AG04450 (cell line): ENCODE data around the gene NFAM1. TPM values are rescaled to one million over a fixed set of nuclear protein-coding genes. Genes with fewer than 3 reads are reported as not detected.

Source experiments
- CTCF ChIA-PET: fragments of 300-600, 350-600 bp; formaldehyde crosslinking; extraction: SDS; loops from one replicate; lab custom pipeline; 2022; ENCODE audit warnings: antibody characterized with exemption, inconsistent platforms; lab: Charles Lee
- POLR2A ChIA-PET: fragments of 350-600 bp; formaldehyde crosslinking; extraction: SDS; loops from one replicate; lab custom pipeline; 2021; ENCODE audit warnings: antibody characterized with exemption, inconsistent platforms; lab: Yijun Ruan, JAX
- DNase-seq: peaks from one replicate; pipeline ENCODE4 v3.0.0-alpha.2; 2011; ENCODE audit warnings: low read depth, low spot score
- H3K27ac ChIP-seq: one replicate; pipeline ENCODE4 v1.5.1; 2012; ENCODE audit warnings: low read depth, low read length, control low read depth
- H3K27me3 ChIP-seq: one replicate; pipeline ENCODE4 v1.6.0; 2012; ENCODE audit warnings: low read length; ENCODE audit not compliant: control insufficient read depth, insufficient read depth
- H3K4me3 ChIP-seq: 2 replicates; pipeline ENCODE4 v1.5.1; 2011; ENCODE audit warnings: mild to moderate bottlenecking, low read depth, low read length, control low read depth
- H3K9me3 ChIP-seq: 2 replicates; pipeline ENCODE4 v1.5.1; 2012; ENCODE audit warnings: low read length; ENCODE audit not compliant: control insufficient read depth, insufficient read depth
- polyA minus RNA-seq: library from RNA; depleted of rRNA, polyadenylated mRNA; stranded (reverse); fragments of >200 nt; gene quantifications from 2 replicates; pipeline ENCODE4 v1.2.3, GENCODE V29; 2011; rRNA and poly(A)+ RNA removed
- polyA plus RNA-seq: library from polyadenylated mRNA; depleted of rRNA; stranded (reverse); fragments of >200 nt; gene quantifications from 2 replicates; pipeline ENCODE4 v1.2.3, GENCODE V29; 2011; rRNA removed
- TF ChIP-seq, protein P1 (sequence below): IDR thresholded peaks from 2 replicates; pipeline ENCODE4 v1.5.1; 2011; ENCODE audit warnings: low read depth, low read length, control low read depth, inconsistent platforms

Gene NFAM1, protein sequence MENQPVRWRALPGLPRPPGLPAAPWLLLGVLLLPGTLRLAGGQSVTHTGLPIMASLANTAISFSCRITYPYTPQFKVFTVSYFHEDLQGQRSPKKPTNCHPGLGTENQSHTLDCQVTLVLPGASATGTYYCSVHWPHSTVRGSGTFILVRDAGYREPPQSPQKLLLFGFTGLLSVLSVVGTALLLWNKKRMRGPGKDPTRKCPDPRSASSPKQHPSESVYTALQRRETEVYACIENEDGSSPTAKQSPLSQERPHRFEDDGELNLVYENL
- polyA plus RNA-seq, result not detected in 2 replicates
- polyA minus RNA-seq, result not detected in 2 replicates

DNA sequence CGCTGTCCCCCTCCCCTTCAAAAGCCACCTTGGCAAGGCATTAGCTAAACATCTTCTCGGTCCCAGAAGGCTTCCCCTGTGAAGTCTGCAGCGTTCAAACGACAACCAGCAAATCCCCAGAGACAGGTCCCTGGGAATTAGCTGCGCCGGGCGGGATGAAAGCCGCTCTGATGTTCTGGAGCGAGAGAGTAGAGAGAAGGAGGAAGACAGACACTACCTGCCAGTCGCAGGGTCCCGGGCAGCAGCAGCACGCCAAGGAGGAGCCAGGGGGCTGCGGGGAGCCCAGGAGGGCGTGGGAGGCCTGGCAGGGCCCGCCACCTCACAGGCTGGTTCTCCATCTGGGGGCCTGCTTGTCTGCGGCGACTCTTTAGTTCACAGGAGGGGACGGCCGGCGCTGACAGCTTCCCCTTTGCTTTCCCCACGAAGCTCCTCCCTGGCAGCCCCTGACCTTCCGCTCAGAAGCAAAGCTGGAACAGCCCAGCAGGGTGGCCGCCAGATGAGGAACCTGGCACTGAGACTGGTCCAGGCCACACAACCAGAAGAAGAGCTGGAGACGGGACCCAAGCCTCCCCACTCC, at the start of gene NFAM1:
TSS of gene NFAM1 (minus strand) at position 384 of the 577 bp plus-strand sequence. CDS start at position 338, 46 bp downstream.
- Histone ChIP-seq H3K4me3 (no peak within 1 kb of the TSS), H3K27ac (no peak within 1 kb of the TSS), H3K9me3 (no peaks in the 10 kb centered on the region; the same call in 1 of the 2 replicates), H3K27me3 (peaks cover 72% of the 10 kb centered on the region)
- TF ChIP-seq, protein P1, sequence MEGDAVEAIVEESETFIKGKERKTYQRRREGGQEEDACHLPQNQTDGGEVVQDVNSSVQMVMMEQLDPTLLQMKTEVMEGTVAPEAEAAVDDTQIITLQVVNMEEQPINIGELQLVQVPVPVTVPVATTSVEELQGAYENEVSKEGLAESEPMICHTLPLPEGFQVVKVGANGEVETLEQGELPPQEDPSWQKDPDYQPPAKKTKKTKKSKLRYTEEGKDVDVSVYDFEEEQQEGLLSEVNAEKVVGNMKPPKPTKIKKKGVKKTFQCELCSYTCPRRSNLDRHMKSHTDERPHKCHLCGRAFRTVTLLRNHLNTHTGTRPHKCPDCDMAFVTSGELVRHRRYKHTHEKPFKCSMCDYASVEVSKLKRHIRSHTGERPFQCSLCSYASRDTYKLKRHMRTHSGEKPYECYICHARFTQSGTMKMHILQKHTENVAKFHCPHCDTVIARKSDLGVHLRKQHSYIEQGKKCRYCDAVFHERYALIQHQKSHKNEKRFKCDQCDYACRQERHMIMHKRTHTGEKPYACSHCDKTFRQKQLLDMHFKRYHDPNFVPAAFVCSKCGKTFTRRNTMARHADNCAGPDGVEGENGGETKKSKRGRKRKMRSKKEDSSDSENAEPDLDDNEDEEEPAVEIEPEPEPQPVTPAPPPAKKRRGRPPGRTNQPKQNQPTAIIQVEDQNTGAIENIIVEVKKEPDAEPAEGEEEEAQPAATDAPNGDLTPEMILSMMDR, result no peak
- ChIA-PET CTCF (interaction anchor here (0.8 kb wide), 1 partner anchor 13 kb away, joined by 3 read pairs; no protein-coding TSS in a partner anchor), POLR2A (no interaction called here)
- no peak for DNase-seq

DNA sequence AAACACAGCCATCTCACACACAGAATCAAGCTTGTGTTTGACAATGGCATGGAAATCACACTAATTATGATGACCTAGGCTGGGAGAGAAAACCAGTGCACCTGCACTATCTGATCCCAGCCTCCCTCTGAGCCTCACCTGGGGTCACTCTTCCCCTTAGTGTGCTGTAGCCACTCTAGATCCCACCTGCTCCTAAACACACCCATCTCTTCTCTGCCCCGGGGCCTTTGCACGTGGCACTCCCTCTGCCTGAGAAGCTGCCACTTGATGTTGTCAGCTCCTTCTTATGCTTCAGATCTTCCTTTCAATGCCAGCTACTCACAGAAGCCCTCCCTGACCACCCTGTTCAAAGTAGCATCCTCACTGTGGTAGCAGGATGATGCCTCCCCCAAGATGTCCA, 42.9 kb upstream of the NFAM1 start:
- Histone ChIP-seq H3K4me3 (no peak overlapping the region), H3K27ac (no peak overlapping the region), H3K9me3 (no peaks in the 10 kb centered on the region), H3K27me3 (peaks cover 9% of the 10 kb centered on the region)
- ChIA-PET CTCF (interaction anchor here (0.8 kb wide), 1 partner anchor 385 kb away, joined by 3 read pairs; no protein-coding TSS in a partner anchor), POLR2A (no interaction called here)
- TF ChIP-seq, protein P1, result no peak
- DNase-seq, result no peak

DNA sequence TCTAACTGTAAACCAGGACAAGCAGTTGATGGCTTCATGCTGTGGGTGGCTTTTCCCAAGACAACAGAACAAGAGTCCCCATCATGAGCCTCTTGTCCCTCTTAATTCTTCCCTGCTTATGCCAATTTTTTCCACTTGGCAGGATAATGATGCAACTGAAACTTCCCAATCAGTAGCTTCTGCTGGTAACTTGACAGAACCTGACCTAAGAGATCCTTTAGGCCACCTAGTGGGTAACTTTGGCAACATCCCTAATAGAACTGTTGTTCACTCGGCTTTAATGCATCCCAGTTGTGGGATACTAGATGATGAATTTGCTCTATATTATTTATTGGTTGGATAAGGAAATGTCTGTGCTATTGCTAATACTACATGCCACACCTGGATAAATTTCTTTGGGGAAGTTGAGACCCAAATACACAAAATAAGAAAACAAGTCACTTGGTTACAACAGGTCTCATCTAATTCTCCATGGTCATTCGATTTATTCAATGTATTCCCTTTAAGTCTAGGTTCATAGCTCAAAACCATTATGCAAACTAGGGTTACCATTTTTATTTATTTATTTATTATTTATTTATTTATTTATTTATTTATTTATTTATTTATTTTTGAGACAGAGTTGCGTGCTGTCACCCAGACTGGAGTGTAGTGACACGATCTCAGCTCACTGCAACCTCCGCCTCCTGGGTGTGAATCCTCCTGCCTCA, 41.4 kb upstream of the NFAM1 start:
- peak; percentile 11 for DNase-seq
- ChIA-PET POLR2A (no interaction called here), CTCF (interaction anchor here (0.5 to 2.9 kb wide), 12 partner anchors 11 to 776 kb away, joined by 3 to 20 read pairs (median 4); partner anchors contain the start of gene NDUFA6)
- TF ChIP-seq, protein P1, result peak; percentile 78
- Histone ChIP-seq H3K27me3 (peaks cover 13% of the 10 kb centered on the region), H3K27ac (no peak overlapping the region), H3K9me3 (no peaks in the 10 kb centered on the region), H3K4me3 (no peak overlapping the region)

DNA sequence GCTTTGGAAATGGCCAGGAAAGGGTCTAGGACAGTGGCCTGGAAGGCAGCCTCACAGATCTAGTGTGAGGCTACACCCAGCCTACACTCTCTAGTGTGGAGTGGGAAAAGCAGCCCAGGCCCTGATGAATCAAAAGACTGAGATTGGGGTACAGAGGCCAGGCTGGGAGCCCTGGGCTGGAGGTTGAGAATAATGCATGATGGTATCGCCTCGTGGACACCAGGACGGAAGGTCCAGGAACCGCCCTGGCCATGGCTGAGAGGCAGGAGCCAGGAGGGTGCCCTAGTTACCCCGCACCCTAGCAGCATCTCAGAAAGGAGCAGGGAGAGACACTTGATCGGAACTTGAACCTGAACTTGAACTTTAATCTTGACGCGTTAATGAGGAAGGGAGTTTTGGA, 40.5 kb upstream of the NFAM1 start:
- TF ChIP-seq, protein P1, result no peak
- Histone ChIP-seq H3K9me3 (no peaks in the 10 kb centered on the region), H3K27me3 (peaks cover 15% of the 10 kb centered on the region), H3K27ac (no peak overlapping the region), H3K4me3 (no peak overlapping the region)
- no peak for DNase-seq
- ChIA-PET POLR2A (no interaction called here), CTCF (interaction anchor here (0.8 to 2.9 kb wide), 6 partner anchors 15 to 775 kb away, joined by 3 to 20 read pairs (median 4); partner anchors contain the start of gene NDUFA6)
